HFF-Myc (cell line): ENCODE results near the gene MAP3K13.

ENCODE experiments used
- DNase-seq: peaks from one replicate; pipeline ENCODE4 v3.0.0-alpha.2; 2011; ENCODE audit warnings: low read depth; ENCODE audit errors: extremely low read depth
- H3K4me3 ChIP-seq: replicated peaks from 2 replicates; pipeline ENCODE4 v1.5.1; 2011; ENCODE audit warnings: low read depth, mild to moderate bottlenecking, control low read depth, low read length
- TF ChIP-seq, protein P1 (sequence below): IDR thresholded peaks from 2 replicates; pipeline ENCODE4 v1.5.1; 2012; ENCODE audit warnings: mild to moderate bottlenecking, low read depth, low read length, control low read depth; ENCODE audit errors: missing control alignments

MAP3K13 gene

GRCh38 chr3:185353225-185353624 lies 9.7 kb upstream of the MAP3K13 start:
- H3K4me3 ChIP-seq: no peak overlapping the region
- no peak for DNase-seq
- TF ChIP-seq, protein P1, sequence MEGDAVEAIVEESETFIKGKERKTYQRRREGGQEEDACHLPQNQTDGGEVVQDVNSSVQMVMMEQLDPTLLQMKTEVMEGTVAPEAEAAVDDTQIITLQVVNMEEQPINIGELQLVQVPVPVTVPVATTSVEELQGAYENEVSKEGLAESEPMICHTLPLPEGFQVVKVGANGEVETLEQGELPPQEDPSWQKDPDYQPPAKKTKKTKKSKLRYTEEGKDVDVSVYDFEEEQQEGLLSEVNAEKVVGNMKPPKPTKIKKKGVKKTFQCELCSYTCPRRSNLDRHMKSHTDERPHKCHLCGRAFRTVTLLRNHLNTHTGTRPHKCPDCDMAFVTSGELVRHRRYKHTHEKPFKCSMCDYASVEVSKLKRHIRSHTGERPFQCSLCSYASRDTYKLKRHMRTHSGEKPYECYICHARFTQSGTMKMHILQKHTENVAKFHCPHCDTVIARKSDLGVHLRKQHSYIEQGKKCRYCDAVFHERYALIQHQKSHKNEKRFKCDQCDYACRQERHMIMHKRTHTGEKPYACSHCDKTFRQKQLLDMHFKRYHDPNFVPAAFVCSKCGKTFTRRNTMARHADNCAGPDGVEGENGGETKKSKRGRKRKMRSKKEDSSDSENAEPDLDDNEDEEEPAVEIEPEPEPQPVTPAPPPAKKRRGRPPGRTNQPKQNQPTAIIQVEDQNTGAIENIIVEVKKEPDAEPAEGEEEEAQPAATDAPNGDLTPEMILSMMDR: no peak

DNA sequence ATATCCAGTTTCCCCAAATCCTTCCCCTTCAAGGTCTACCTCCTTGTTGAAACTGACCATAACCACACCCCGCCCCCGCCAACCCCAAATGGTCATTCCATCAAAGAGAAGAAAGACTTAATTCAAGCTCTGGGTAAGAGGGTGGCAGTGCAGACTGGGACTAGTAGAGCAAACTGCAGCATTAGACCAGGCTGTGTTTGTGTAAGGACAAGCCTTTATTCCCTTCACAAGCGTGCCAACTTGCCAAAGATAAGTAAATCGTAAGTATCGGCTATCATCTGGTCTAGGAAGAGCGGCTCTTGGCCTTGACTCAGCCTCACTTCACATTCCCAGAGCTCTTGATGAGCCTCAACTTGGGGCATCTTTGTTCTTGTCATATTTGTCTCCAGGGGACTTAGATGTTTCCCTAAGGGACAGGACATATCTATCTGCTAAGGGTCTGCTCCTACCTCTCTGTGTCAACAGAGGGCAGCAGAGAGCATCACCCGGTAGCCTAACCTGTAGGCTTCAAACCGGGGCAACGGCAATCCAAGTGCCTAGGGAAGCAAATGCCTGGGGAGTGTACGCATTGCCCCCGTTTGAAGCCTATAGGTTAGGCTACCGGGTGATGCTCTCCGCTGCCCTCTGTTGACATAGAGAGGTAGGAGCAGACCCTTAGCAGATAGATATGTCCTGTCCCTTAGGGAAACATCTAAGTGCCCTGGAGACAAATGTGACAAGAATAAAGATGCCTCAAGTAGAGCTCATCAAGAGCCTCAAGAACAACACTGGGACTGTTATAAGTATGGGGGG lies 8.9 kb upstream of the MAP3K13 start:
- TF ChIP-seq, protein P1: peak; percentile 72
- no peak overlapping the region for H3K4me3 ChIP-seq
- peak; percentile 36 for DNase-seq

- DNase-seq: no peak
- no peak overlapping the region for H3K4me3 ChIP-seq
- TF ChIP-seq, protein P1: no peak
These were observed 6.4 kb upstream of the MAP3K13 start for GRCh38 chr3:185356499-185356898.

GRCh38 chr3:185361920-185362319 lies 1.0 kb upstream of the MAP3K13 start:
- no peak for DNase-seq
- H3K4me3 ChIP-seq: no peak overlapping the region
- TF ChIP-seq, protein P1: no peak

GRCh38 chr3:185363662-185364203 lies 797 bp downstream of the MAP3K13 start:
- no peak for DNase-seq
- TF ChIP-seq, protein P1: no peak

DNA sequence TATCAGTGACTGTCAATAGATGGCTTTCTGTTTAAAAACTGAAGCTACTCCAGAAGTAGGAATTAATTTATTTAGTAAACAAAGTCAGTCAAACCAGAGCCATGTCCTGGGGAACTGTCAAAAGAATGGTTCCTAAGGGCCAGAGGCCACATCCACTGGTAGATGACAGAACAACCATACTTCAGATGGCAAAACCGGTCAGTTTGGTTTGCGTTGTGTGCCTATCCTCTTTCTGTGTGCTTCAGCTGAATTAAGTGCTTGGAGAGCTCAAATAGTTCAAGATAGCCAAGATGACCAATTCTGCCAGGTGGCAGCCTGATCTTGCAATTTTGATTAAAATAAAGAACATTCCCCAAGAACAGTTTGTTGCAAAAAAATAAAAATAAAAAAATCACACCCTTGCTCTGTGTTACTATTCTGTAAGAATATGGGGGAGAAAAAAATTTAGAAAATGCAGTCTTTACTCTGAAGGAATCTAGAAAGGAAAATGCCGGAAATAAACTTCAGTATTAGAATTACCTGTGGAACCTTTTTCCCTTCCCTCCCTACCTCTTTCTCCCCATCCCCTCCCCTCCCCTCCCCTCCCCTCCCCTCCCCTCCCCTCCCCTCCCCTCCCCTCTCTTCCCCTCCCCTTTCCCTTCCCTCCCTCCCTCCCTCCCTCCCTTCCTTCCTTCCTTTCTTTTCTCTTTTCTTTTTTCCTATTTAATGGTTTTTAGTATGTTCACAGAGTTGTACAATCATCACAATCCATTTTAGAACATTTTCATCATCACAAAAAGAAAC lies 2.5 kb downstream of the MAP3K13 start:
- TF ChIP-seq, protein P1: no peak
- DNase-seq: no peak
- H3K4me3 ChIP-seq: no peak overlapping the region

More at GRCh38 chr3:185363662-185364203, 797 bp downstream of the MAP3K13 start:
- H3K4me3 ChIP-seq: peak overlapping the region; percentile 38
